GM13976 (cell line): Measurements from ENCODE around the gene DFFB.
"Not testable (repeated sequence)": the region's sequence is repeated elsewhere in the genome, so short reads cannot be mapped to it uniquely, and the experiment has no call there.

Source experiments
- DNase-seq: peaks from one replicate; pipeline ENCODE4 v3.0.0; 2012; ENCODE audit warnings: low spot score
- in situ Hi-C: fragments of 300-500 bp; cut with MboI; formaldehyde crosslinking; loops from one replicate; pipeline ENCODE4 v1.12.0; 2022; ENCODE audit warnings: low sequenced_read_pairs, mixed read lengths, inconsistent platforms; ENCODE audit not compliant: unreplicated experiment
- TF ChIP-seq, protein P1 (sequence below): IDR thresholded peaks from 2 replicates; pipeline ENCODE4 v1.5.1; 2012; ENCODE audit warnings: borderline replicate concordance, mild to moderate bottlenecking; ENCODE audit not compliant: insufficient read depth; ENCODE audit errors: extremely low read depth, missing control alignments, control extremely low read depth

The DFFB gene

DNA sequence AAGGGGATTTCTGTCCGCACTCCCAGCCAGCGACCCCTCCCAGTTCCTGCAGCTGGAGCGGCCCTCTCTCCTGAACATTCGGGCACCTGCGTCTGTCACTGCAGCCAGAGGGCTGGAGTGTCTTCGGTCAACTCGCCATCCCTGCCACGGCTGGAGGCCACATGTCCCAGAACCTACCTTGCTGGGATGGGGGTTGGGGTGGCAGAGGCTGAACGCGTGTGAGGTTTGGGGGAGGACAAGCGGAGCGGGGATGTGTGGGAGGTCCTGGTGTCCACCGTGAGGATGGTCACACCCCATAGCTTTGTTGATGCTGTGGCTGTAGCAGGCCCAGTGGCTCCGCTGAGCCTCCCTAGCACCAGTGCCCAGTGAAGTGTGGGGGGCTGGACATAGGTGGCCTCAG is 57.6 kb downstream of the DFFB start:
- TF ChIP-seq, protein P1, sequence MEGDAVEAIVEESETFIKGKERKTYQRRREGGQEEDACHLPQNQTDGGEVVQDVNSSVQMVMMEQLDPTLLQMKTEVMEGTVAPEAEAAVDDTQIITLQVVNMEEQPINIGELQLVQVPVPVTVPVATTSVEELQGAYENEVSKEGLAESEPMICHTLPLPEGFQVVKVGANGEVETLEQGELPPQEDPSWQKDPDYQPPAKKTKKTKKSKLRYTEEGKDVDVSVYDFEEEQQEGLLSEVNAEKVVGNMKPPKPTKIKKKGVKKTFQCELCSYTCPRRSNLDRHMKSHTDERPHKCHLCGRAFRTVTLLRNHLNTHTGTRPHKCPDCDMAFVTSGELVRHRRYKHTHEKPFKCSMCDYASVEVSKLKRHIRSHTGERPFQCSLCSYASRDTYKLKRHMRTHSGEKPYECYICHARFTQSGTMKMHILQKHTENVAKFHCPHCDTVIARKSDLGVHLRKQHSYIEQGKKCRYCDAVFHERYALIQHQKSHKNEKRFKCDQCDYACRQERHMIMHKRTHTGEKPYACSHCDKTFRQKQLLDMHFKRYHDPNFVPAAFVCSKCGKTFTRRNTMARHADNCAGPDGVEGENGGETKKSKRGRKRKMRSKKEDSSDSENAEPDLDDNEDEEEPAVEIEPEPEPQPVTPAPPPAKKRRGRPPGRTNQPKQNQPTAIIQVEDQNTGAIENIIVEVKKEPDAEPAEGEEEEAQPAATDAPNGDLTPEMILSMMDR: no peak
- DNase-seq: no peak
- in situ Hi-C loops: loop anchor here (25.0 kb wide), 1 partner anchor 897 kb away; no protein-coding TSS in a partner anchor

DNA sequence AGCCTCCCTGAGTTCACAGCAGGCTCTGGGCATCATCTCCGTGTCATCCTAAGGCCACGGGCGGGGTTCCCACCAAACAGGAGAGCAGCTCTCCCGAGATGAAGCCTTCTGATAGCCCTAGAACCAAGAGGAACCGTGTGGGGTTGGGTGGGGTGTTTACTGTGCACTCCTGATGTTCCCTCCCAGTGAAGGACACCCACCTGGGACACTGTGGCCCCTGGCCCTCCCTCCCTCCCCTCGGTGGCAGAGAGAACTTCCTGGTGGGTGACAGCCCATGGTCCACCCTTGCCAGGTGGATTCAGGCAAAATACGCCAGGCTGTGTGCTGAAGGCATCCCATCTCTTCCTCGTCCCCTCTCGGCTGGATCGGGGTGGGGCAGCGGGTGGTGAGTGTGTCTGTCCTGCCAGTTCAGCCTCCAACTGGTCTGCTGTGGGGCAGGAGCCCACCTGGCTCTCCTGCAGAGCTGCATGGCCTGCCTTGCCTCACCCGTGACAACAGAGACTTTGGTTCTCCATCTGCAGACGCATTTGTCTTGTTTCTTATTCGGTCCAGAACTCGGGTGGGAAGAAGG is 58.4 kb downstream of the DFFB start:
- no peak for DNase-seq
- TF ChIP-seq, protein P1: no peak
- in situ Hi-C loops: loop anchor here (25.0 kb wide), 1 partner anchor 897 kb away; no protein-coding TSS in a partner anchor

DNA sequence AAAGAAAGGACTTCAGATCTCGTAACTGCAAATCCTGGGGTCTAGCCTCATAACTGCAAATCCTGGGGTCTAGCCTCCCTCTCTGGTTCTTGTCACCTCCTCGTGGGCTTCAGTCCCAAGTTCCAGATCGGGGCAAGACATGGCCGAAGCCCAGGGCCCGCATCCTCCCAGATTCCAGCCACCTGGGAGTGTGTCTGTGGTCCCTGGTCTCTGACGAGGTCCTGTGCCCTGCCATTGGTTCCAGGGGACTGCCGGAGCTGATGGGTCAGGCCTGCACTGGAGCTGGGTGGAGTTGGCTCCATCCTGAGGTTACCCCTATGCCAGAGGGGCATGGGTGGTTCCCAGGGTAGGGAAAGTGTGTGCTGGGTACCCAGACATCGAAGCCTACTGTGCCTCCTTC is 60.5 kb downstream of the DFFB start:
- TF ChIP-seq, protein P1: no peak
- in situ Hi-C loops: loop anchor here (25.0 kb wide), 1 partner anchor 895 kb away; no protein-coding TSS in a partner anchor
- DNase-seq: no peak

DNA sequence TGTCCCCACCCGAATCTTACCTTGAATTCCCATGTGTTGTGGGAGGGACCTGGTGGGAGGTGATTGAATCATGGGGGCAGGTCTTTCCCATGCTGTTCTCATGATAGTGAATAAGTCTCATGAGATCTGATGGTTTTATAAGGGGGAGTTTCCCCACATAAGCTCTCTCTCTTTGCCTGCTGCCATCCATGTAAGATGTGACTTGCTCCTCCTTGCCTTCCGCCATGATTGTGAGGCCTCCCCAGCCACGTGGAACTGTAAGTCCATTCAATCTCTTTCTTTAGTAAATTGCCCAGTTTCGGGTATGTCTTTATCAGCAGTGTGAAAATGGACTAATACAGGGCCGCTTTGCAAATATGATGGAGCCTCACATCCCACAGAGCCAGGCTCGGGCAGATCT is 61.1 kb downstream of the DFFB start:
- in situ Hi-C loops: loop anchor here (25.0 kb wide), 1 partner anchor 894 kb away; no protein-coding TSS in a partner anchor
- DNase-seq: not testable (repeated sequence)

DNA sequence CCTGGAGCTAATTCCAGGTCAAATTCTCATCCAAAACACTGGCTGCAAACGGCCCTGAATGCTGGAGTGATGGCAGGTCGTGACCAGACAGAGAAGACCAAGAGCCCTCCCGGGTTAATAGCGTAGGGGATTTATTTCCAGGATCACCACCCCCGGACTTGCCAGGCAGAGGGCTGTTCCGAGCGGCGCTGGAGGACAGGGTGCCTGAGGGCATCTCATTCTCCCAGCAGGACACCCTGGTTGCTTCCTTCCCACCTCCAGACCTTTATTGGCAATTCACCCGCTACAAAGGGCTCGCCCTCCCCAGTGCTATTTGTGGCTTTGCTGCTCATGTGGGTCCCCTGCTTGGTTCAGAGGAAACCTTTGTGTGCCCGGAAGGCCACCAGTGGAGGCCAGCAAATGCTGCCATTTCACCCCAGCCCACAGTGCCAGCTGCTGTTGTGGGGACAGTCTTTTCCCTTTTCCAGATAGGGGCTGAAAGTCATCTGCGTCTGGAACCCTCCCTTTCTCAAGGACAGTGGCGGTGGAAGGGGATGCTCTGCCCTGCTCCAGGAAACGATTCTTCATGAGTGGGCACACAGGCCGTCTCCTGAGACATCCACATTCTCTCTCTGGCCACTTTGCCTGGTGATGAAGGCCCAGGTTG is 61.8 kb downstream of the DFFB start:
- TF ChIP-seq, protein P1: no peak
- no peak for DNase-seq
- in situ Hi-C loops: loop anchor here (25.0 kb wide), 1 partner anchor 893 kb away; no protein-coding TSS in a partner anchor

DNA sequence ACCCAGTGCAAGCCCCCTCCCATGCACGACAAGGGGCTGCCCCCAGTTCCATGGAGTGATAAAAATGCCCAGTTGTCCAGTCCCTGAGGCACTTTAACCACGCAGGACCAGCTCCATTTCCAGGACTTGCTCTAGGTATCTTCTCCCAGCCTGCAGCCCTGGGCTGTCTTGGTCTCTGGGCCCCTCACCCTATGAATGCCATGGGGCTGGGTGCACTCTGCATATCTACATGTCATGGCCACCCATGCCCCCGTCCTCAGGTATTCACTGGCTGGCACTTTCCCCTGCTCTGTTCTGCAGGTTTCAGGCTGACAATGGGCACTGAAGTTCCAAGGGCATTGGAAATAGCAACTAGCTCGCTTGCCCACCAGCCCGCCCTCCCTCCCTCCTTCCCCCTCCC is 62.4 kb downstream of the DFFB start:
- in situ Hi-C loops: loop anchor here (25.0 kb wide), 1 partner anchor 893 kb away; no protein-coding TSS in a partner anchor
- TF ChIP-seq, protein P1: no peak
- DNase-seq: no peak

DNA sequence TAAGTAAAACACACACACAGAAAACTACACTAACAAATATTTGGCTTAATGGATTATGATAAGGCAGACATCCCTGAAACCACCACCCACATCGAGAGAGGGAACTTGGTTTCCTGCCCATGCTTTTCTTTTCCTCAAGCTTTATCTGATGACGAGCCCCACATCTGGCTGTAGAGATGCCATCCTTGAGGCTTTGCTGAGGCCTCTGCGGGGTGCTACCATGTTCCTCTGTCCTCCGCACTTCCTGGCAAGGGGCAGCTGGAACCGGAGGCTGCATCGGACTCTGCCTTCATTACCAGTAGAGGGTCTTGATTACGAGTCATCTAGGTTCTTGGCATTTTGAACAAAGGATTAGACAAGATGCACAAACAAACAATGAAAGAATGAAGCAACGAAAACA is 64.5 kb downstream of the DFFB start:
- no peak for DNase-seq
- in situ Hi-C loops: loop anchor here (25.0 kb wide), 1 partner anchor 891 kb away; no protein-coding TSS in a partner anchor
- TF ChIP-seq, protein P1: no peak
